ENCODE measurements around the gene MRAP2.

DNA sequence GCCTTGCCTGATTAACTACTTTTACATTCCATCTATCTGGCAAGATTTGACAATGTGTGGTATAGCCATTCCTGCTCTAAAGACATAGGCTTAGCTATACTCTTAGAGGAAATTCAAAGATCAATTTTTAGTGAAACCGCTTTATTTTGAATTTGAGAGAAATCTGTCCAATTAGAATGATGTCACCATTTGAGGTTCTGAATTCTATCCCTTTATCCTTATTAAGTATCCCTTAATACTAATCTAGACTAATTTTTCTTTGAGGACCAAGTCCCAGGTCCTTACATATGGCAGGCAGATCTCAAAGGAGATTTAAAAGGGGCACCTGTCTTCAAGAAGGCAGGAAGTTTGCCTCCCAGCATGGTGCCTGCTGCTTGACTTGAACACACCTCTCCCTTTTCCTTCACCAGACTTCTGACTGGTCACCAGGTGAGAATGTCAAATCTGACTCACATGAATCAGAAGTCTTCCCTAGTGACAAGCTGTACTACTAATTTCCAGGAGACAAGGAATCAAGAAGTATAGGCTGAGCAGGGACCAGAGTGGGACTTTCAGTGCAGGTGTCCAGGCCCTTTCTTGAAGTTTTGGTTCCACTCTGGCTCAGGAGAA is 15.0 kb upstream of the MRAP2 start:
- TF ChIP-seq, protein P1, sequence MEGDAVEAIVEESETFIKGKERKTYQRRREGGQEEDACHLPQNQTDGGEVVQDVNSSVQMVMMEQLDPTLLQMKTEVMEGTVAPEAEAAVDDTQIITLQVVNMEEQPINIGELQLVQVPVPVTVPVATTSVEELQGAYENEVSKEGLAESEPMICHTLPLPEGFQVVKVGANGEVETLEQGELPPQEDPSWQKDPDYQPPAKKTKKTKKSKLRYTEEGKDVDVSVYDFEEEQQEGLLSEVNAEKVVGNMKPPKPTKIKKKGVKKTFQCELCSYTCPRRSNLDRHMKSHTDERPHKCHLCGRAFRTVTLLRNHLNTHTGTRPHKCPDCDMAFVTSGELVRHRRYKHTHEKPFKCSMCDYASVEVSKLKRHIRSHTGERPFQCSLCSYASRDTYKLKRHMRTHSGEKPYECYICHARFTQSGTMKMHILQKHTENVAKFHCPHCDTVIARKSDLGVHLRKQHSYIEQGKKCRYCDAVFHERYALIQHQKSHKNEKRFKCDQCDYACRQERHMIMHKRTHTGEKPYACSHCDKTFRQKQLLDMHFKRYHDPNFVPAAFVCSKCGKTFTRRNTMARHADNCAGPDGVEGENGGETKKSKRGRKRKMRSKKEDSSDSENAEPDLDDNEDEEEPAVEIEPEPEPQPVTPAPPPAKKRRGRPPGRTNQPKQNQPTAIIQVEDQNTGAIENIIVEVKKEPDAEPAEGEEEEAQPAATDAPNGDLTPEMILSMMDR (IDR thresholded peaks at IDR 0.05), result no peak
- no peak for TF ChIP-seq POLR2A (IDR thresholded peaks at IDR 0.05)

All from Peyer's patch (tissue), 4 donors.